ENCODE measurements around the gene MAD1L1. TPM values are rescaled to one million over a fixed set of nuclear protein-coding genes. Genes with fewer than 3 reads are reported as not detected.

MAD1L1 gene
- total RNA-seq, 1 donor from 2014 or later: 53.8 TPM

- Mint-ChIP-seq H3K9me3 (no peaks in the 10 kb centered on the region), H3K4me1 (peaks cover 27% of the 10 kb centered on the region), H3K27ac (ENCODE audit: unreplicated experiment) (peak overlapping the region; percentile 84), H3K27me3 (ENCODE audit: low read depth) (no peaks in the 10 kb centered on the region), H3K4me3 (no peak overlapping the region), H3K36me3 (ENCODE audit: low read depth) (no peaks in the 10 kb centered on the region)
- no peak for DNase-seq (ENCODE audit: low read depth, low spot score)
- TF ChIP-seq, protein P1, sequence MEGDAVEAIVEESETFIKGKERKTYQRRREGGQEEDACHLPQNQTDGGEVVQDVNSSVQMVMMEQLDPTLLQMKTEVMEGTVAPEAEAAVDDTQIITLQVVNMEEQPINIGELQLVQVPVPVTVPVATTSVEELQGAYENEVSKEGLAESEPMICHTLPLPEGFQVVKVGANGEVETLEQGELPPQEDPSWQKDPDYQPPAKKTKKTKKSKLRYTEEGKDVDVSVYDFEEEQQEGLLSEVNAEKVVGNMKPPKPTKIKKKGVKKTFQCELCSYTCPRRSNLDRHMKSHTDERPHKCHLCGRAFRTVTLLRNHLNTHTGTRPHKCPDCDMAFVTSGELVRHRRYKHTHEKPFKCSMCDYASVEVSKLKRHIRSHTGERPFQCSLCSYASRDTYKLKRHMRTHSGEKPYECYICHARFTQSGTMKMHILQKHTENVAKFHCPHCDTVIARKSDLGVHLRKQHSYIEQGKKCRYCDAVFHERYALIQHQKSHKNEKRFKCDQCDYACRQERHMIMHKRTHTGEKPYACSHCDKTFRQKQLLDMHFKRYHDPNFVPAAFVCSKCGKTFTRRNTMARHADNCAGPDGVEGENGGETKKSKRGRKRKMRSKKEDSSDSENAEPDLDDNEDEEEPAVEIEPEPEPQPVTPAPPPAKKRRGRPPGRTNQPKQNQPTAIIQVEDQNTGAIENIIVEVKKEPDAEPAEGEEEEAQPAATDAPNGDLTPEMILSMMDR (conservative IDR thresholded peaks at IDR 0.05): no peak
Measured at GRCh38 chr7:2084781-2085505, 147.8 kb downstream of the MAD1L1 start.

DNA sequence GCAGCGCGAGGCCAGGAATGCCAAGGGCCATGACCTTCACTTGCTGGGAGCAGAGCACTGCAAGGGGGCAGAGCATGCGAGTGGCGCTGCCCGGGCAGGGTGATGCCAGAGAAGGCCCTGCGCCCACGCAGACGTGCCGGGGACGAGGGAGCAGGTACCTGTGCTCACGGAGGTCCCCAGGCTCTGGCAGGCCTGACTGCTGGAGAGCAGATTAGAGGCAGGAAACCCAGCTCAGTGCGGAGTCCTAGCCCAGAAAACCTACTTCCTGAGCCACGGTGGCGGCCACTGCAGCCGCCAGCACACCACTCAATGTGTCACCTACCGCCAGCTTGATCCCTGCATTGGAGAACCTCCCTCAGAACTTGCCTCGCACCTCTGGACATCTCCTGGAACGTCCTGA, 148.4 kb downstream of the MAD1L1 start:
- TF ChIP-seq, protein P1 (conservative IDR thresholded peaks at IDR 0.05): no peak
- H3K27ac Mint-ChIP-seq (ENCODE audit: unreplicated experiment): no peak overlapping the region
- DNase-seq (ENCODE audit: low read depth, low spot score): no peak
- H3K4me1 Mint-ChIP-seq: peaks cover 33% of the 10 kb centered on the region
- no peaks in the 10 kb centered on the region for H3K36me3 Mint-ChIP-seq (ENCODE audit: low read depth)
- no peak overlapping the region for H3K4me3 Mint-ChIP-seq
- H3K9me3 Mint-ChIP-seq: no peaks in the 10 kb centered on the region
- H3K27me3 Mint-ChIP-seq (ENCODE audit: low read depth): no peaks in the 10 kb centered on the region

DNA sequence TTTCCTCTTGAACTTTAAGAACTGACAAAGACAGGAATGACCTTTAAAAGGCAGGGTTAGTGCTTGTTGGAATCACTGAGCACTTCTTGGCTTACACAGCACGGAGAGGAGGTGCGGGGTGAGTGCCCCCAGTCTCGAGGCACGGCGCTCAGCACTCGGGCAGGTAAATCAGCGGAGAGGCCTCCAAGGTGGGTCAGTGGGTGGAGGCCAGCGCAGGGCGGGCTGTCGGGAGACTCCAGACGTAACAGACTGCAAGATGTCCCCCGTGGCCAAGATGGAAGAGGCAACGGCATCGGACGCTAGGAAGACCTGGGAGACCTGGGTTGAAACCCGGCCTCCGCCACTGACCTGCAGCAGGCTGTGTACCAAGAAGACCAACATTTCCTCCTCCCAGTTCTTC, 149.4 kb downstream of the MAD1L1 start:
- peaks cover 35% of the 10 kb centered on the region for H3K4me1 Mint-ChIP-seq
- no peaks in the 10 kb centered on the region for H3K27me3 Mint-ChIP-seq (ENCODE audit: low read depth)
- TF ChIP-seq, protein P1 (conservative IDR thresholded peaks at IDR 0.05): no peak
- no peaks in the 10 kb centered on the region for H3K36me3 Mint-ChIP-seq (ENCODE audit: low read depth)
- peak overlapping the region; percentile 88 for H3K27ac Mint-ChIP-seq (ENCODE audit: unreplicated experiment)
- no peak overlapping the region for H3K4me3 Mint-ChIP-seq
- no peaks in the 10 kb centered on the region for H3K9me3 Mint-ChIP-seq
- no peak for DNase-seq (ENCODE audit: low read depth, low spot score)

GRCh38 chr7:2082139-2082998, 150.4 kb downstream of the MAD1L1 start:
- peak overlapping the region; percentile 50 for H3K27ac Mint-ChIP-seq (ENCODE audit: unreplicated experiment)
- H3K9me3 Mint-ChIP-seq: no peaks in the 10 kb centered on the region
- peaks cover 35% of the 10 kb centered on the region for H3K4me1 Mint-ChIP-seq
- TF ChIP-seq, protein P1 (conservative IDR thresholded peaks at IDR 0.05): no peak
- H3K36me3 Mint-ChIP-seq (ENCODE audit: low read depth): no peaks in the 10 kb centered on the region
- H3K27me3 Mint-ChIP-seq (ENCODE audit: low read depth): no peaks in the 10 kb centered on the region
- H3K4me3 Mint-ChIP-seq: peak overlapping the region; percentile 15
- no peak for DNase-seq (ENCODE audit: low read depth, low spot score)

- Mint-ChIP-seq H3K4me1 (peaks cover 35% of the 10 kb centered on the region), H3K27ac (ENCODE audit: unreplicated experiment) (no peak overlapping the region), H3K4me3 (no peak overlapping the region), H3K36me3 (ENCODE audit: low read depth) (no peaks in the 10 kb centered on the region), H3K27me3 (ENCODE audit: low read depth) (no peaks in the 10 kb centered on the region), H3K9me3 (no peaks in the 10 kb centered on the region)
- TF ChIP-seq, protein P1 (conservative IDR thresholded peaks at IDR 0.05): no peak
- no peak for DNase-seq (ENCODE audit: low read depth, low spot score)
Measured at GRCh38 chr7:2081526-2082135, 151.1 kb downstream of the MAD1L1 start.

Data from neural crest cell (in vitro differentiated cells).